ENCODE data around the gene RNF5. TPM values are rescaled to one million over a fixed set of nuclear protein-coding genes. Genes with fewer than 3 reads are reported as not detected.

The RNF5 gene
- total and polyA plus RNA-seq, 4 donors, result 45.2 to 94.4 (median 61.5) TPM

GRCh38 chr6:32131439-32131948 is 46.7 kb upstream of the RNF5 start:
- no peak overlapping the region for H3K9ac ChIP-seq (ENCODE audit: insufficient read depth in 1 of 2, low read length in 2 of 2)
- H3K4me3 ChIP-seq, result no peak overlapping the region
- H3K36me3 ChIP-seq (ENCODE audit: control insufficient read depth in 4 of 4, insufficient read depth in 4 of 4, low read length in 4 of 4), result peaks cover 0 to 6% (median 0%) of the 10 kb centered on the region in 4 donors
- H3K9me3 ChIP-seq (ENCODE audit: control insufficient read depth in 4 of 4, insufficient read depth in 3 of 4, low read length in 3 of 4), result no peaks in the 10 kb centered on the region
- DNase-seq (no peak), ATAC-seq (ENCODE audit: insufficient read depth, low FRiP score) (no peak)
- peaks cover 13 to 26% (median 15%) of the 10 kb centered on the region in 5 donors for H3K4me1 ChIP-seq (ENCODE audit: control insufficient read depth in 5 of 5, insufficient read depth in 5 of 5, low read length in 5 of 5)
- no peak overlapping the region for H3K27ac ChIP-seq (ENCODE audit: low read depth in 1 of 2, low read length in 1 of 2)
- 89 to 94% methylated on average over 14 of the region's 14 CpGs for WGBS, 2 donors
- TF ChIP-seq, protein P1, sequence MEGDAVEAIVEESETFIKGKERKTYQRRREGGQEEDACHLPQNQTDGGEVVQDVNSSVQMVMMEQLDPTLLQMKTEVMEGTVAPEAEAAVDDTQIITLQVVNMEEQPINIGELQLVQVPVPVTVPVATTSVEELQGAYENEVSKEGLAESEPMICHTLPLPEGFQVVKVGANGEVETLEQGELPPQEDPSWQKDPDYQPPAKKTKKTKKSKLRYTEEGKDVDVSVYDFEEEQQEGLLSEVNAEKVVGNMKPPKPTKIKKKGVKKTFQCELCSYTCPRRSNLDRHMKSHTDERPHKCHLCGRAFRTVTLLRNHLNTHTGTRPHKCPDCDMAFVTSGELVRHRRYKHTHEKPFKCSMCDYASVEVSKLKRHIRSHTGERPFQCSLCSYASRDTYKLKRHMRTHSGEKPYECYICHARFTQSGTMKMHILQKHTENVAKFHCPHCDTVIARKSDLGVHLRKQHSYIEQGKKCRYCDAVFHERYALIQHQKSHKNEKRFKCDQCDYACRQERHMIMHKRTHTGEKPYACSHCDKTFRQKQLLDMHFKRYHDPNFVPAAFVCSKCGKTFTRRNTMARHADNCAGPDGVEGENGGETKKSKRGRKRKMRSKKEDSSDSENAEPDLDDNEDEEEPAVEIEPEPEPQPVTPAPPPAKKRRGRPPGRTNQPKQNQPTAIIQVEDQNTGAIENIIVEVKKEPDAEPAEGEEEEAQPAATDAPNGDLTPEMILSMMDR (IDR thresholded peaks at IDR 0.05; ENCODE audit: control extremely low read depth, extremely low read depth), result no peak
- peaks cover 0 to 6% (median 6%) of the 10 kb centered on the region in 3 donors for H3K27me3 ChIP-seq (ENCODE audit: control insufficient read depth in 3 of 3, insufficient read depth in 3 of 3, low read length in 2 of 3)

GRCh38 chr6:32132110-32132509 is 46.1 kb upstream of the RNF5 start:
- Histone ChIP-seq H3K9ac (ENCODE audit: insufficient read depth in 1 of 2, low read length in 2 of 2) (no peak overlapping the region), H3K27ac (ENCODE audit: low read depth in 1 of 2, low read length in 1 of 2) (no peak overlapping the region), H3K4me3 (no peak overlapping the region), H3K27me3 (ENCODE audit: control insufficient read depth in 3 of 3, insufficient read depth in 3 of 3, low read length in 2 of 3) (peaks cover 0 to 6% (median 6%) of the 10 kb centered on the region in 3 donors), H3K4me1 (ENCODE audit: control insufficient read depth in 5 of 5, insufficient read depth in 5 of 5, low read length in 5 of 5) (peaks cover 10 to 19% (median 13%) of the 10 kb centered on the region in 5 donors), H3K36me3 (ENCODE audit: control insufficient read depth in 4 of 4, insufficient read depth in 4 of 4, low read length in 4 of 4) (no peaks in the 10 kb centered on the region), H3K9me3 (ENCODE audit: control insufficient read depth in 4 of 4, insufficient read depth in 3 of 4, low read length in 3 of 4) (no peaks in the 10 kb centered on the region)
- ATAC-seq (ENCODE audit: insufficient read depth, low FRiP score) (no peak), DNase-seq (no peak)
- TF ChIP-seq, protein P1 (IDR thresholded peaks at IDR 0.05; ENCODE audit: control extremely low read depth, extremely low read depth), result no peak

DNA sequence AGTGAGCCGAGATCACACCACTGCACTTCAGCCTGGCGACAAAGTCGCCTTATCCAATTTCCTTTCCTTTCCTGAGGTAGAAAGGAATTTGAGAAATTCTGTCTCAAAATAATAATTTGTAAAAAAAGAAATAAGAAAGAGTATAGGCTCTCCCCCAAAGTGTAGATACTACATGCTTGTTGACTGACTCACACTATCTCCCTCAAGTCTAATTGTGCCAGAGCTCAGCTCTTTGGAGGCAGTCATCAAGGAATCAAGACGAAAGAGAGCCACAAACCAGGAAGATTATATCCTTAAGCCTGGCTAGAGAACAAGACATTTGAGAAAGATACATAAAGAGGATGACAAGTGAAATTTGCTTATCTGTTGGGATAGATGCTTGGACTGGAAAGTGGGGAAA is 44.4 kb upstream of the RNF5 start:
- TF ChIP-seq, protein P1 (IDR thresholded peaks at IDR 0.05; ENCODE audit: control extremely low read depth, extremely low read depth), result no peak
- no peaks in the 10 kb centered on the region for H3K9me3 ChIP-seq (ENCODE audit: control insufficient read depth in 4 of 4, insufficient read depth in 3 of 4, low read length in 3 of 4)
- H3K27ac ChIP-seq (ENCODE audit: low read depth in 1 of 2, low read length in 1 of 2), result no peak overlapping the region
- WGBS, 2 donors, result 86 to 92% methylated on average over 4 of the region's 4 CpGs
- peaks cover 6 to 10% (median 8%) of the 10 kb centered on the region in 5 donors for H3K4me1 ChIP-seq (ENCODE audit: control insufficient read depth in 5 of 5, insufficient read depth in 5 of 5, low read length in 5 of 5)
- H3K27me3 ChIP-seq (ENCODE audit: control insufficient read depth in 3 of 3, insufficient read depth in 3 of 3, low read length in 2 of 3), result peaks cover 0 to 11% (median 6%) of the 10 kb centered on the region in 3 donors
- ATAC-seq (ENCODE audit: insufficient read depth, low FRiP score), result no peak
- H3K9ac ChIP-seq (ENCODE audit: insufficient read depth in 1 of 2, low read length in 2 of 2), result no peak overlapping the region
- no peak overlapping the region for H3K4me3 ChIP-seq
- DNase-seq, result no peak
- no peaks in the 10 kb centered on the region for H3K36me3 ChIP-seq (ENCODE audit: control insufficient read depth in 4 of 4, insufficient read depth in 4 of 4, low read length in 4 of 4)

DNA sequence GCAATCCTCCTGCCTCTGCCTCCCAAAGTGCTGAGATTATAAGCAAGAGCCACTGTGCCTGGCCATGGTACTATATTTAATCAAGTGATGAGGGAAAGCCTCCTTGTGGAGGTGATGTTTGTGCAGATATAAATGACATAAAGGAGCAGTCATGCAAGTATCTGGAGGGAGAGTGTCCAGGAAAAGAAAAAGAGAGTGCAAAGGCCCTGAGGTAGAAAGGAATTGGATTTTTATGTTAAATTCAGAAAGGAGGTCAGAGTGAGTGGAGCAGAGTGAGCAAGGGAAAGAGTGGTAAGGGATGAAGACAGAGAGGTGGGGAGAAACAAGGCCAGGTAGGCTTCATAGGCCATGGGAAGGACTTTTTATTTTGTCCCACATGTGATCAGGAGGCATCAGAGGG is 40.8 kb upstream of the RNF5 start:
- no peak overlapping the region for H3K27ac ChIP-seq (ENCODE audit: low read depth in 1 of 2, low read length in 1 of 2)
- no peak for DNase-seq
- TF ChIP-seq, protein P1 (IDR thresholded peaks at IDR 0.05; ENCODE audit: control extremely low read depth, extremely low read depth), result no peak

More for the DNA sequence above, 40.8 kb upstream of the RNF5 start:
- Histone ChIP-seq H3K4me3 (no peak overlapping the region), H3K9me3 (ENCODE audit: control insufficient read depth in 4 of 4, insufficient read depth in 3 of 4, low read length in 3 of 4) (no peaks in the 10 kb centered on the region), H3K27me3 (ENCODE audit: control insufficient read depth in 3 of 3, insufficient read depth in 3 of 3, low read length in 2 of 3) (peaks cover 0 to 23% (median 9%) of the 10 kb centered on the region in 3 donors), H3K4me1 (ENCODE audit: control insufficient read depth in 5 of 5, insufficient read depth in 5 of 5, low read length in 5 of 5) (no peaks in the 10 kb centered on the region), H3K36me3 (ENCODE audit: control insufficient read depth in 4 of 4, insufficient read depth in 4 of 4, low read length in 4 of 4) (no peaks in the 10 kb centered on the region), H3K9ac (ENCODE audit: insufficient read depth in 1 of 2, low read length in 2 of 2) (no peak overlapping the region)
- no peak for ATAC-seq (ENCODE audit: insufficient read depth, low FRiP score)
